ENCODE measurements around the gene DYNC1LI2.

DNA sequence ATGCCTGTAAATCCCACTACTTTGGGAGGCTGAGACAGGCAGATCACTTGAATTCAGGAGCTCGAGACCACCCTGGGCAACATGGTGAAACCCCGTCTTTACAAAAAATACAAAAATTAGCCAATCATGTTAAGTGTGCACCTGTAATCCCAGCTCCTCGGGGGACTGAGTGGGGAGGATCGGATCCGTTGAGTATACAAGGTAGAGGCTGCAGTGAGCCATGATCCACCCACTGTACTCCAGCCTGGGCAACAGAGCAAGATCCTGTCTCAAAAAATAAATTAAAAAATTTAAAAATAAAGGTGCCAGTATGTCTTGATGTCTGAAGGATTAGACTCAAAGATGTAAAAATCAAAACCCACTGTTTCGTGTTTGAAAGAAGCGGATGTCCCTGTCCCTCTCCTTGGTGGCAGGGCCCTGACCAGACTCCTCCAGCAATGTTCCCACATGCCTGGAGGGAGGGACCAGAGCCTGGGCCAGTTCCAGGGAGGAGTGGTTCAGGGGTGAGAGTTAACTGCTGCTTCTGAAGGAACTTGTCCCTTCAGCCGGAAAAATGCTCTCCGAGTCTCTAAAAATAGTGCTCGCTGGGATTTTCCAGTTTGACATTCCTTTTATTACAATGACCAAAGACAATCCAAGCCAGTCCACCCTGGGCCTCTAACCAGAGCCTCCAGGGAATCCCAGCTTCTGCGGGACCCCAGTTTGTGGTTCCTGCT, 45.5 kb downstream of the DYNC1LI2 start:
- TF ChIP-seq TAF15 (IDR thresholded peaks at IDR 0.05; ENCODE audit: low read depth, low read length) = no peak
- TF ChIP-seq RB1 (IDR thresholded peaks at IDR 0.05; ENCODE audit: low read depth) = no peak
- TF ChIP-seq GATAD2B (IDR thresholded peaks at IDR 0.05; ENCODE audit: borderline replicate concordance) = no peak
- TF ChIP-seq POLR2A (conservative IDR thresholded peaks at IDR 0.05) = no peak
- no peak for TF ChIP-seq SRF (CRISPR knock-in tag; IDR thresholded peaks at IDR 0.05)
- no peak for TF ChIP-seq EZH2 (IDR thresholded peaks at IDR 0.05; ENCODE audit: borderline replicate concordance, low read depth, low read length)

All from K562 (cell line).